GM12891 (cell line): ENCODE measurements around the gene MFAP4.

Experiments used
- POLR2A ChIP-seq: IDR thresholded peaks from 2 replicates; pipeline ENCODE4 v1.6.1; 2011; ENCODE audit warnings: low read depth, low read length, control low read depth
- POLR2AphosphoS5 ChIP-seq: IDR thresholded peaks from 2 replicates; pipeline ENCODE4 v1.6.1; 2011; ENCODE audit warnings: low read depth, low read length, control low read depth
- POU2F2 ChIP-seq: IDR thresholded peaks from 2 replicates; pipeline ENCODE4 v1.6.1; 2011; ENCODE audit warnings: low read depth, mild to moderate bottlenecking, control low read depth, low read length, moderate library complexity
- TAF1 ChIP-seq: IDR thresholded peaks from 2 replicates; pipeline ENCODE4 v1.6.1; 2011; ENCODE audit warnings: low read depth, low read length, control low read depth

DNA sequence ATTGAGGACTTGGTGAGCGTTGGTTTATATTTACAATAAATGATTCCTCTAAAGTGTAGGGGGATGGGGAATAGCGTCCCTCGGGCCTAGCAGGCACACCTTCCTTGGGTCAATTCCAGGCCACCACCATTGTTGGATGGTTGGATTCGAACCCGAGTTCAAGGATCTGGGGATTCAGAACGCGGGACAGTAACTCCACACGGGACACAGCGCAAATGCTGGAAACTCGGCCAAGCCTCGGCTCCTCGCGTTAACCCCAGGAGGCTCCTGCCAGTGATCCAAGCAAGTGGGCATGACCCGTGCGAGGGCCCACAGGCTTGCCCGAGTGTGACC lies 25.1 kb downstream of the MFAP4 start:
- no peak for TF ChIP-seq POLR2A
- TF ChIP-seq POLR2AphosphoS5, result no peak
- TF ChIP-seq TAF1, result no peak
- no peak for TF ChIP-seq POU2F2
